GM23338 (cell line): ENCODE measurements around the gene STIP1. TPM values are rescaled to one million over a fixed set of nuclear protein-coding genes. Genes with fewer than 3 reads are reported as not detected.

ENCODE experiments used
- ATAC-seq: fragments of 200-7000 bp; cut with Tn5 transposase; 3 replicates; pipeline ENCODE4 v1.9.1; 2020
- DNase-seq: peaks from one replicate; pipeline ENCODE4 v3.0.0-alpha.2; 2015; ENCODE audit warnings: low spot score
- H2AFZ ChIP-seq: fragments of 200-600 bp; sonication (generic); 2 replicates; pipeline ENCODE4 v1.8.0; 2016; ENCODE audit warnings: antibody characterized with exemption, mild to moderate bottlenecking, moderate library complexity
- H3F3A ChIP-seq: fragments of 200-600 bp; sonication (generic); replicated peaks from 2 replicates; pipeline ENCODE4 v1.8.0; 2017; ENCODE audit warnings: antibody characterized with exemption, mixed run types, low read depth
- H3K27ac ChIP-seq: fragments of 200-600 bp; sonication (generic); 2 replicates; pipeline ENCODE4 v1.6.1; 2016; ENCODE audit warnings: low read depth
- H3K27me3 ChIP-seq: fragments of 200-600 bp; sonication (generic); 2 replicates; pipeline ENCODE4 v1.8.0; 2016; ENCODE audit warnings: mild to moderate bottlenecking, mixed run types, moderate library complexity; ENCODE audit not compliant: insufficient read depth
- H3K36me3 ChIP-seq: fragments of 200-600 bp; sonication (generic); 2 replicates; pipeline ENCODE4 v1.8.0; 2016; ENCODE audit warnings: mild to moderate bottlenecking; ENCODE audit not compliant: insufficient read depth
- H3K4me1 ChIP-seq: fragments of 200-600 bp; sonication (generic); 2 replicates; pipeline ENCODE4 v1.8.0; 2016; ENCODE audit warnings: mild to moderate bottlenecking, moderate library complexity; ENCODE audit not compliant: insufficient read depth
- H3K4me2 ChIP-seq: fragments of 200-600 bp; sonication (generic); 2 replicates; pipeline ENCODE4 v1.7.1; 2017; ENCODE audit warnings: mixed run types
- H3K4me3 ChIP-seq: fragments of 200-600 bp; sonication (generic); 2 replicates; pipeline ENCODE4 v1.6.1; 2016; ENCODE audit warnings: mixed run types
- H3K79me2 ChIP-seq: fragments of 200-600 bp; sonication (generic); replicated peaks from 2 replicates; pipeline ENCODE4 v1.8.0; 2017; ENCODE audit warnings: mild to moderate bottlenecking; ENCODE audit not compliant: insufficient read depth
- H3K9me2 ChIP-seq: fragments of 200-600 bp; sonication (generic); 2 replicates; pipeline ENCODE4 v1.8.0; 2017; ENCODE audit not compliant: insufficient read depth
- H4K20me1 ChIP-seq: fragments of 200-600 bp; sonication (generic); replicated peaks from 2 replicates; pipeline ENCODE4 v1.8.0; 2017; ENCODE audit warnings: mild to moderate bottlenecking; ENCODE audit not compliant: insufficient read depth
- H3K27ac Mint-ChIP-seq: 2 replicates; pipeline ENCODE4 v1.8.0; 2020; ENCODE audit warnings: inconsistent platforms, mild to moderate bottlenecking, moderate library complexity, mixed read lengths
- H3K27me3 Mint-ChIP-seq: 3 replicates; pipeline ENCODE4 v1.8.0; 2022; ENCODE audit warnings: low read depth, mild to moderate bottlenecking, moderate library complexity, mixed read lengths, inconsistent platforms; ENCODE audit not compliant: insufficient read depth, poor library complexity
- H3K36me3 Mint-ChIP-seq: 3 replicates; pipeline ENCODE4 v1.8.0; 2021; ENCODE audit warnings: low read depth, mild to moderate bottlenecking, inconsistent platforms, moderate library complexity, mixed read lengths
- H3K4me1 Mint-ChIP-seq: 3 replicates; pipeline ENCODE4 v1.8.0; 2020; ENCODE audit warnings: mild to moderate bottlenecking, inconsistent platforms, mixed read lengths
- H3K4me3 Mint-ChIP-seq: 3 replicates; pipeline ENCODE4 v1.8.0; 2021; ENCODE audit warnings: moderate library complexity, mild to moderate bottlenecking, inconsistent platforms, mixed read lengths
- H3K9me3 Mint-ChIP-seq: 3 replicates; pipeline ENCODE4 v1.8.0; 2020; ENCODE audit warnings: moderate library complexity, mild to moderate bottlenecking, inconsistent platforms, mixed read lengths
- EZH2phosphoT487 ChIP-seq: fragments of 200-600 bp; sonication (generic); IDR thresholded peaks from one replicate; pipeline ENCODE4 v1.8.1; 2018; ENCODE audit warnings: antibody characterized with exemption; ENCODE audit not compliant: unreplicated experiment
- JUNB ChIP-seq: IDR thresholded peaks from one replicate; pipeline ENCODE4 v1.6.1; 2016; ENCODE audit warnings: antibody characterized with exemption; ENCODE audit not compliant: unreplicated experiment
- NANOG ChIP-seq: IDR thresholded peaks from 2 replicates; pipeline ENCODE4 v1.6.1; 2016; ENCODE audit warnings: antibody characterized with exemption, borderline replicate concordance
- REST ChIP-seq: IDR thresholded peaks from one replicate; pipeline ENCODE4 v1.6.1; 2018; ENCODE audit warnings: antibody characterized with exemption; ENCODE audit not compliant: unreplicated experiment
- ZNF114 ChIP-seq: fragments of 250-450 bp; sonication (Bioruptor Pico); IDR thresholded peaks from 2 replicates; pipeline ENCODE4 v1.5.0; 2020; ENCODE audit warnings: mild to moderate bottlenecking, moderate library complexity
- ZNF331 ChIP-seq: fragments of 250-450 bp; sonication (Bioruptor Pico); IDR thresholded peaks from 2 replicates; pipeline ENCODE4 v1.5.0; 2020; ENCODE audit warnings: low read depth, mild to moderate bottlenecking, moderate library complexity
- polyA plus RNA-seq: library from polyadenylated mRNA; unstranded; fragments of >200 nt; fragmentation: Nextera tagmentation; extraction: Ambion mirVana; gene quantifications from 2 replicates; pipeline ENCODE4 v1.2.1, GENCODE V29; 2016
- total RNA-seq: library from RNA; depleted of rRNA; stranded (reverse); fragments of >200 nt; shearing (Covaris generic); gene quantifications from 2 replicates; pipeline ENCODE4 v1.2.3, GENCODE V29; 2014
- TF ChIP-seq, protein P1 (sequence below): IDR thresholded peaks from 2 replicates; pipeline ENCODE4 v1.6.1; 2016; ENCODE audit warnings: antibody characterized with exemption
- TF ChIP-seq, protein P2 (sequence below), 2 experiments: fragments of 200-600 bp in 1 of 2; sonication (generic) in 1 of 2; conservative IDR thresholded peaks; 2 replicates each; pipeline versions ENCODE4 v1.5.1 to v1.6.1; 2016 to 2017; ENCODE audit warnings: antibody characterized with exemption in 2 of 2, low read depth in 2 of 2, mild to moderate bottlenecking in 2 of 2, moderate library complexity in 1 of 2

Gene STIP1
- total and polyA plus RNA-seq, 2 experiments from 2014 or later: 213 to 351 TPM

- TF ChIP-seq, protein P1, sequence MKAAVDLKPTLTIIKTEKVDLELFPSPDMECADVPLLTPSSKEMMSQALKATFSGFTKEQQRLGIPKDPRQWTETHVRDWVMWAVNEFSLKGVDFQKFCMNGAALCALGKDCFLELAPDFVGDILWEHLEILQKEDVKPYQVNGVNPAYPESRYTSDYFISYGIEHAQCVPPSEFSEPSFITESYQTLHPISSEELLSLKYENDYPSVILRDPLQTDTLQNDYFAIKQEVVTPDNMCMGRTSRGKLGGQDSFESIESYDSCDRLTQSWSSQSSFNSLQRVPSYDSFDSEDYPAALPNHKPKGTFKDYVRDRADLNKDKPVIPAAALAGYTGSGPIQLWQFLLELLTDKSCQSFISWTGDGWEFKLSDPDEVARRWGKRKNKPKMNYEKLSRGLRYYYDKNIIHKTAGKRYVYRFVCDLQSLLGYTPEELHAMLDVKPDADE: no peak
- TF ChIP-seq ZNF114 (no peak), REST (no peak), ZNF331 (CRISPR knock-in tag) (no peak), JUNB (no peak)
- TF ChIP-seq, protein P2, sequence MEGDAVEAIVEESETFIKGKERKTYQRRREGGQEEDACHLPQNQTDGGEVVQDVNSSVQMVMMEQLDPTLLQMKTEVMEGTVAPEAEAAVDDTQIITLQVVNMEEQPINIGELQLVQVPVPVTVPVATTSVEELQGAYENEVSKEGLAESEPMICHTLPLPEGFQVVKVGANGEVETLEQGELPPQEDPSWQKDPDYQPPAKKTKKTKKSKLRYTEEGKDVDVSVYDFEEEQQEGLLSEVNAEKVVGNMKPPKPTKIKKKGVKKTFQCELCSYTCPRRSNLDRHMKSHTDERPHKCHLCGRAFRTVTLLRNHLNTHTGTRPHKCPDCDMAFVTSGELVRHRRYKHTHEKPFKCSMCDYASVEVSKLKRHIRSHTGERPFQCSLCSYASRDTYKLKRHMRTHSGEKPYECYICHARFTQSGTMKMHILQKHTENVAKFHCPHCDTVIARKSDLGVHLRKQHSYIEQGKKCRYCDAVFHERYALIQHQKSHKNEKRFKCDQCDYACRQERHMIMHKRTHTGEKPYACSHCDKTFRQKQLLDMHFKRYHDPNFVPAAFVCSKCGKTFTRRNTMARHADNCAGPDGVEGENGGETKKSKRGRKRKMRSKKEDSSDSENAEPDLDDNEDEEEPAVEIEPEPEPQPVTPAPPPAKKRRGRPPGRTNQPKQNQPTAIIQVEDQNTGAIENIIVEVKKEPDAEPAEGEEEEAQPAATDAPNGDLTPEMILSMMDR (conservative IDR thresholded peaks at IDR 0.05; ENCODE audit: low read depth in 2 of 2): no peak
These were observed 12.5 kb downstream of the STIP1 start (continued) for GRCh38 chr11:64198511-64198910.

DNA sequence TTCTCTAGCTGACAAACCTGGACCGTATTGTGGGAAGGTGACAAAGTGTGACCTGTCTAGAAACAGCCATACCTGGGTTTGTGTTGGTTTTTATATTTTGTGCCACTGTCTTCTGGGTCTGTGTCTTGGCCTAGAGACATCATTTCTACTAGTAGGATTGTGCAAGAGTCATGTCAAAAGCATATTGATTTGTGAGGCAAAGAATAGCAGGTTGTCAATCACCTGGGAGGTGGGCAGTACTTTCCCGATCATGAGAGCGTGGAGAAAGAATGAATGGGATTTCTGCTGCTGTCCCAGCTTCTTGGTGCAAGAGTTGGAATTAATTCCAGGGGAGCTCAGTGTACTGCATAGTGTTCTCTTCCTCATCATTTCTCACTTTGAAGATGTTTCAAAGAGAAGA is 15.6 kb downstream of the STIP1 start:
- peaks cover 73% of the 10 kb centered on the region for H3K36me3 ChIP-seq
- TF ChIP-seq ZNF331 (CRISPR knock-in tag) (no peak), NANOG (no peak), EZH2phosphoT487 (no peak), REST (no peak)

More for the DNA sequence above, 15.6 kb downstream of the STIP1 start:
- peaks cover 68% of the 10 kb centered on the region for H3F3A ChIP-seq
- Mint-ChIP-seq H3K27ac (no peak overlapping the region), H3K4me3 (no peak overlapping the region), H3K36me3 (peaks cover 94% of the 10 kb centered on the region), H3K27me3 (peaks cover 5% of the 10 kb centered on the region), H3K9me3 (no peaks in the 10 kb centered on the region), H3K4me1 (peaks cover 14% of the 10 kb centered on the region)
- no peak for ATAC-seq
- H4K20me1 ChIP-seq: peaks cover 54% of the 10 kb centered on the region
- H2AFZ ChIP-seq: no peak overlapping the region
- 0 out of 2 replicates have a peak, but pooled peaks cover 10% of the 10 kb centered on the region for H3K79me2 ChIP-seq
- H3K27me3 ChIP-seq: no peaks in the 10 kb centered on the region
- no peak overlapping the region for H3K4me2 ChIP-seq
- H3K4me3 ChIP-seq: no peak overlapping the region
- DNase-seq: no peak
- no peaks in the 10 kb centered on the region for H3K9me2 ChIP-seq
- H3K27ac ChIP-seq: no peak overlapping the region
- no peaks in the 10 kb centered on the region; the same call in 1 of the 2 replicates for H3K4me1 ChIP-seq
